A549 (cell line): ENCODE data around the gene KRT76.

Experiments
- POLR2A ChIP-seq: IDR thresholded peaks from 2 replicates; pipeline ENCODE4 v1.6.1; 2012; ENCODE audit warnings: mild to moderate bottlenecking, low read length
- TF ChIP-seq, protein P1 (sequence below): fragments of >200 bp; sonication (Bioruptor Twin); formaldehyde crosslinking; IDR thresholded peaks from 3 replicates; pipeline ENCODE4 v1.5.1; 2016

- TF ChIP-seq, protein P1, sequence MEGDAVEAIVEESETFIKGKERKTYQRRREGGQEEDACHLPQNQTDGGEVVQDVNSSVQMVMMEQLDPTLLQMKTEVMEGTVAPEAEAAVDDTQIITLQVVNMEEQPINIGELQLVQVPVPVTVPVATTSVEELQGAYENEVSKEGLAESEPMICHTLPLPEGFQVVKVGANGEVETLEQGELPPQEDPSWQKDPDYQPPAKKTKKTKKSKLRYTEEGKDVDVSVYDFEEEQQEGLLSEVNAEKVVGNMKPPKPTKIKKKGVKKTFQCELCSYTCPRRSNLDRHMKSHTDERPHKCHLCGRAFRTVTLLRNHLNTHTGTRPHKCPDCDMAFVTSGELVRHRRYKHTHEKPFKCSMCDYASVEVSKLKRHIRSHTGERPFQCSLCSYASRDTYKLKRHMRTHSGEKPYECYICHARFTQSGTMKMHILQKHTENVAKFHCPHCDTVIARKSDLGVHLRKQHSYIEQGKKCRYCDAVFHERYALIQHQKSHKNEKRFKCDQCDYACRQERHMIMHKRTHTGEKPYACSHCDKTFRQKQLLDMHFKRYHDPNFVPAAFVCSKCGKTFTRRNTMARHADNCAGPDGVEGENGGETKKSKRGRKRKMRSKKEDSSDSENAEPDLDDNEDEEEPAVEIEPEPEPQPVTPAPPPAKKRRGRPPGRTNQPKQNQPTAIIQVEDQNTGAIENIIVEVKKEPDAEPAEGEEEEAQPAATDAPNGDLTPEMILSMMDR, result no peak
- TF ChIP-seq POLR2A, result no peak
These were observed 19.3 kb upstream of the KRT76 start for GRCh38 chr12:52796429-52796794.
